HG02885 (cell line): Measurements from ENCODE around the gene ALG2.

ENCODE experiments used
- ATAC-seq: cut with Tn5 transposase; IDR thresholded peaks from one replicate; pipeline ENCODE4 v1.9.1; 2021; ENCODE audit warnings: mild to moderate bottlenecking; ENCODE audit not compliant: unreplicated experiment, poor library complexity

Gene ALG2, protein sequence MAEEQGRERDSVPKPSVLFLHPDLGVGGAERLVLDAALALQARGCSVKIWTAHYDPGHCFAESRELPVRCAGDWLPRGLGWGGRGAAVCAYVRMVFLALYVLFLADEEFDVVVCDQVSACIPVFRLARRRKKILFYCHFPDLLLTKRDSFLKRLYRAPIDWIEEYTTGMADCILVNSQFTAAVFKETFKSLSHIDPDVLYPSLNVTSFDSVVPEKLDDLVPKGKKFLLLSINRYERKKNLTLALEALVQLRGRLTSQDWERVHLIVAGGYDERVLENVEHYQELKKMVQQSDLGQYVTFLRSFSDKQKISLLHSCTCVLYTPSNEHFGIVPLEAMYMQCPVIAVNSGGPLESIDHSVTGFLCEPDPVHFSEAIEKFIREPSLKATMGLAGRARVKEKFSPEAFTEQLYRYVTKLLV

GRCh38 chr9:99221621-99222415 lies at the start of gene ALG2, which contains the start of gene SEC61B:
ALG2 (minus strand) TSS chr9:99221942; CDS start chr9:99221894, 48 bp downstream.
SEC61B (plus strand) TSS chr9:99222282; CDS start chr9:99222364, 82 bp downstream.
- ATAC-seq: peak; percentile 92

GRCh38 chr9:99270491-99270890 lies 48.7 kb upstream of the ALG2 start:
- no peak for ATAC-seq

- no peak for ATAC-seq
Observed at GRCh38 chr9:99269416-99269815, 47.7 kb upstream of the ALG2 start.

DNA sequence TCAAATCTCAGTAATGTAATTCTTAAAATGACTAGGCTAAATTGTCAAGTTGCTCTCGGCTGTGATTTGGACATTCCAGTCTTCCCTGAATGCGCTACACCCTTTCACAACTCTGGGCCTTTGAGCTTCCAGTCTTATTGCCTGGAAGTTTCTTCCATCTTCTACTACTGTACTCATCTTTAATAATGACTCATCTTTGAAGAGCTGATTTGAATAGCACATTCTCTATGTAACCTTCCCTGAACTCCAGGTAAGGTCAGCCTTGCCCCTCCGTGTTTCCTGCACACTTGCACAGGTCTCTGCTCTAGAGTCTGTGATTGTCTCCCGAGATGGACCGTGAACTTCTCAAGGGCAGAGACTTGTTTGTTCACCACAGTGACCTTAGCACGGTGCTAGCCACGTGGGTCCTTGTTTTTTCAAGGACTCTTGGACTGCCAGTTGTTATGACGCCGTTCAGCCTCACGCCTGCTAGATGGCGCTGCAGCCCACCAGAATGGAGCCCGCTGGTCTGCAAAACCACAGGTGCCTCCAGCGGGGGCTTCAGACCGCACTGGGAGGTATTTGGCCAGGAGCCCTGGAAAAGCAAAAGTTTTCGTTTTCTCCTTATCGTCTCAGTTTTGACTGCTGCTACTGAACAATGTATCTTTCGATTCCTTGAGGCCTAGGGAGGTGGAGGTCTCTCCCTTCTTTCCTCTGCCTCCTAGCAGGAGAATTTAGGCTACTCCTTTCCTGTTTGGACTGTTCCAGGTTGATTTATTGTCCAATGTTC lies 44.7 kb upstream of the ALG2 start:
- peak; percentile 66 for ATAC-seq

- no peak for ATAC-seq
Observed at GRCh38 chr9:99265691-99266090, 43.9 kb upstream of the ALG2 start.

- ATAC-seq: no peak
Observed at GRCh38 chr9:99264070-99264680, 42.4 kb upstream of the ALG2 start.

DNA sequence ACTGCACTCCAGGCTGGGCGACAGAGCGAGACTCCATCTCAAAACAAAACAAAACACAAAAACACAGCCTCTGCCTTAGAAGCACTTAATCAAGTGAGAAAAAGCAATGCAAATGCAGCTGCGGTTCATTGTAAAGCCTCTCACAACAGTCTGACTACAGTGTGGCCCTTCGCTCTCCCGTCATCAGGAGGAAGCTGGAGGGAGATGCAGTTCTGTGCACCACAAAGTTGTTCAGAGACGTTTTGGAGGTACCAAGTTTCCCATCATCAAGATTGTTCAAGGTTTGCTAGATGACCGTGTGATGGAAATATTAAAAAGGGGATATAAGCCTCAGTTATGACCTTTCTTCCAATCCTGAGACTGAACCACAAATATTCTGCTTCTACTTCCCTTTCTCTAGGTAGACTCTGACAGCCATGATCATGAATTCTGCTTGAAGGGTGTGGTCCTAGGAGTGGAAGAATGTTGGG lies 41.2 kb upstream of the ALG2 start:
- peak; percentile 60 for ATAC-seq

- no peak for ATAC-seq
Observed at GRCh38 chr9:99261923-99262322, 40.2 kb upstream of the ALG2 start.

- ATAC-seq: peak; percentile 53
Observed at GRCh38 chr9:99259231-99259918, 37.6 kb upstream of the ALG2 start.

- ATAC-seq: no peak
Observed at GRCh38 chr9:99257723-99258389, 36.1 kb upstream of the ALG2 start.

GRCh38 chr9:99255651-99256050 lies 33.9 kb upstream of the ALG2 start:
- ATAC-seq: no peak

DNA sequence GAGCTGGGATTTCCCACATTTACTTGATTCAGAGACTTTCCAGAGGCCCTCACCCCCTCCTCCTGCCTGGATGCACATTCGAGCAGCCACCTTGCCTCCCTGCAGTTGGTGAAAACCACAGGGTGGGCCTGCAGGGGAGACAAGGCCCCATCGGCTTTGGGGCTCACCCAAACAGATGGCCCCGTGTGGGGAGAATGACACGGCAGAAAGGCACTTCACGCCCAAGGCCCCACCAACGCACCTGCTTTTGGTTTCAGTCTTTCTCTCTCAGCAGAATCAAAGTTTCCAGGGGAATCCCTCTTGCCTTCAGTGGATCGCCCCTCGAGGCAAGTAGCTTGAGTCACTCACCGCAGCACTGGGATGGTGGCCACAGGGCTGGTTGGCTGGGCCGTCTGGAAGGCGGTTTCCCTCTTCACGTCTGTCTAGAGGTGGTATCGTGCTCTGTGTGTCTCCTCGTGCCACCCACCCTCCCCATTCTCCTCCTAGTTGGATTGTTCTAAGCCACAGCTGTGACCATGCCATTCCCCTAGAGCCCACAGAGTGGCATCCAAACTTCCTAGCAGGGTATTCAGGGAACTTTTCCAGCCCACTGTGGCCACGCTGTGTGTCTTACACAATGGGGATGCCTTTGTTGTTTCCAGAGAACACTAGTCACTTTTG lies 32.2 kb upstream of the ALG2 start:
- ATAC-seq: peak; percentile 89

DNA sequence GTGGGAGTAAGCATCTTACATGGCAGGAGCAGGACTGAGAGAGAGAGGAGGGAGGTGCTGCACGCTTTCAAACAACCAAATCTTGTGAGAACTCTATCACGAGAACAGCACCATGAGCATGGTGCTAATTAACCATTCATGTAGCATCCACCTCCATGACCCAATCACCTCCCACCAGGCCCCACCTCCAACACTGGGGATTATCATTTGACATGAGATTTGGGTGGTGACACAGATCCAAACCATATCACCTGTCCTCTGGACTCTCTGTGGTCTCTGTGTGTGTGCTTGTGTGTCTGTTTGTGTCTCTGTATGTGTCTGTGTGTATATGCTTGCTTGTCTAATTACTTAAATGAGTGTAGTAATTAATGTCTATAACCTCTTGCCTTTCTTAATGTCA lies 31.4 kb upstream of the ALG2 start:
- ATAC-seq: peak; percentile 44

DNA sequence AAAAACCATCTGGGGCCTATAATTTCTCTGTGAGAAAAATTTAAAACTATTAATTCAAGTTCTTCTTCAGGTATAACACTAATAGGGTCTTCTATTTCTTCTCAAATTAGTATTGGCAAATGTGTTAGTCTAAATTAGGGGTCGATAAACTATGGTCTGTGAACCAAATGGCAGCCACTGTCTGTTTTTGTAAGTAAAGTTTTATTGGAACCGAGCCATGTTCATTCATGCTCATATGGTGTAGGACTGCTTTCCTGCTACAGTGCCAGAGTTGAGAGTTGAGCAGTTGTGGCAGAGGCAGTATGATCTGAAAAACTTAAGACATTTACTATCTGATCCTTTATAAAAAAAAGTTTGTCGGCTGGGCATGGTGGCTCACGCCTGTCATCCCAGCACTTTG lies 29.4 kb upstream of the ALG2 start:
- no peak for ATAC-seq

- no peak for ATAC-seq
Observed at GRCh38 chr9:99249619-99250018, 27.9 kb upstream of the ALG2 start.

GRCh38 chr9:99244344-99245260 lies 22.9 kb upstream of the ALG2 start:
- ATAC-seq: peak; percentile 98

- no peak for ATAC-seq
Observed at GRCh38 chr9:99241106-99241505, 19.4 kb upstream of the ALG2 start.
